ENCODE results near the gene ZFAND6.

DNA sequence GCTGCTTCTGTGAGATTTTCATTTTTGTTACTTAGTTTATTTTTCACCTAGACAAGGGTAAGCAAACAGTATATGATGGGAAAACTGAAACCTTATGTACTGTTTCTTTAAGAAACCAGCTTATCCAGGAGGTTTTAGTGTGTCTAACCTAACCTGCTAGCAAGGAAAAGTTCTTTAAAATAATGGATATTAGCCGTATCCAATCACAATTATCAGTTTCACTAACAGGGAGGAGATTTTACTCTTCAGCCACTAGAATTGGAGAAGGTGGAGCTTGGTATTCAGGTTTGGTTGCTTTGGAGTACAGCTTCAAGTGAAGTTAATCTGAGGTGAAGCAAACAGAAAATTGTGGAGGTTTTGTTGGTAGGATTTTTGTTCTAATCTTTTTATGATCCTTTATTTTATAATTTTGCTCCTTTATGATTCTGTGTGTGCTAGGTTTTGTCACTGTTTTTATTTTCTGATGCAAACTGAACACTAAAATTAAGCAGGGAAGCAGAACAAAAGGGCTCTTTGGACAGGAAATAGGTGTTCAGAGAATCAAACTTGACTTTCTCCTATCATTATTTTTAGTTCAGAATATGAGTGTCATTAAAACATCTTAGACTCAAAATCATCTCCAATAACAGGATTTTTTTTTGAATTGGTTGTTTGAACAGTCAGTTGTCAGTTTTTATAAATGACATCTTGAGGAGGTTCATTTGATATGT lies 13.0 kb downstream of the ZFAND6 start:
- TF ChIP-seq, protein P1, sequence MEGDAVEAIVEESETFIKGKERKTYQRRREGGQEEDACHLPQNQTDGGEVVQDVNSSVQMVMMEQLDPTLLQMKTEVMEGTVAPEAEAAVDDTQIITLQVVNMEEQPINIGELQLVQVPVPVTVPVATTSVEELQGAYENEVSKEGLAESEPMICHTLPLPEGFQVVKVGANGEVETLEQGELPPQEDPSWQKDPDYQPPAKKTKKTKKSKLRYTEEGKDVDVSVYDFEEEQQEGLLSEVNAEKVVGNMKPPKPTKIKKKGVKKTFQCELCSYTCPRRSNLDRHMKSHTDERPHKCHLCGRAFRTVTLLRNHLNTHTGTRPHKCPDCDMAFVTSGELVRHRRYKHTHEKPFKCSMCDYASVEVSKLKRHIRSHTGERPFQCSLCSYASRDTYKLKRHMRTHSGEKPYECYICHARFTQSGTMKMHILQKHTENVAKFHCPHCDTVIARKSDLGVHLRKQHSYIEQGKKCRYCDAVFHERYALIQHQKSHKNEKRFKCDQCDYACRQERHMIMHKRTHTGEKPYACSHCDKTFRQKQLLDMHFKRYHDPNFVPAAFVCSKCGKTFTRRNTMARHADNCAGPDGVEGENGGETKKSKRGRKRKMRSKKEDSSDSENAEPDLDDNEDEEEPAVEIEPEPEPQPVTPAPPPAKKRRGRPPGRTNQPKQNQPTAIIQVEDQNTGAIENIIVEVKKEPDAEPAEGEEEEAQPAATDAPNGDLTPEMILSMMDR (IDR thresholded peaks at IDR 0.05 in 8 of 11, conservative IDR thresholded peaks at IDR 0.05 in 3 of 11) = no peak
- no peak for TF ChIP-seq POLR2AphosphoS5 (IDR thresholded peaks at IDR 0.05)
